IMR-90 (cell line): ENCODE data around the gene TMEM26. TPM values are rescaled to one million over a fixed set of nuclear protein-coding genes. Genes with fewer than 3 reads are reported as not detected.
A peak's percentile ranks its signal among the peaks of the same experiment; 100 is the strongest.

ENCODE experiments used
- ATAC-seq: fragments of 200-7000 bp; cut with Tn5 transposase; 2 replicates; pipeline ENCODE4 v1.9.1; 2020; ENCODE audit warnings: low read depth, mild to moderate bottlenecking, moderate library complexity
- BruUV-seq: library from RNA; stranded (reverse); fragments of 400-500 nt; replicated peaks from 2 replicates; lab custom pipeline; 2021; lab: Mats Ljungman, UMichigan
- CTCF ChIA-PET: fragments of 300-600 bp; formaldehyde crosslinking; extraction: SDS; loops from one replicate; lab custom pipeline; 2021; ENCODE audit warnings: antibody characterized with exemption; lab: Yijun Ruan, JAX
- POLR2A ChIA-PET: fragments of 300-600 bp; sonication (Branson Sonifier 250); formaldehyde crosslinking; loops from one replicate; lab custom pipeline; 2022; ENCODE audit warnings: antibody characterized with exemption; ENCODE audit not compliant: unreplicated experiment; lab: Charles Lee
- DNase-seq: peaks from one replicate; pipeline ENCODE4 v3.0.0; 2013
- H2AFZ ChIP-seq: replicated peaks from 2 replicates; pipeline ENCODE3; 2013; ENCODE audit warnings: low read length, mild to moderate bottlenecking; ENCODE audit not compliant: poor library complexity
- H2AK5ac ChIP-seq: 2 replicates; pipeline ENCODE4 v1.6.1; 2013; ENCODE audit warnings: low read depth, low read length, inconsistent platforms
- H2AK9ac ChIP-seq: replicated peaks from 2 replicates; pipeline ENCODE3; 2013; ENCODE audit warnings: mild to moderate bottlenecking, low read depth, low read length, moderate library complexity; ENCODE audit not compliant: poor library complexity
- H2BK120ac ChIP-seq: 2 replicates; pipeline ENCODE4 v1.6.1; 2013; ENCODE audit warnings: low read depth, low read length, inconsistent platforms
- H2BK15ac ChIP-seq: 3 replicates; pipeline ENCODE4 v1.6.1; 2013; ENCODE audit warnings: low read depth, low read length, inconsistent platforms
- H2BK20ac ChIP-seq: 2 replicates; pipeline ENCODE4 v1.6.1; 2013; ENCODE audit warnings: low read depth, mild to moderate bottlenecking, inconsistent platforms, low read length, moderate library complexity
- H2BK5ac ChIP-seq: 2 replicates; pipeline ENCODE4 v1.6.1; 2013; ENCODE audit warnings: mild to moderate bottlenecking, low read depth, low read length, inconsistent platforms; ENCODE audit not compliant: poor library complexity, severe bottlenecking
- H3K14ac ChIP-seq: replicated peaks from 2 replicates; pipeline ENCODE4 v1.6.1; 2013; ENCODE audit warnings: low read depth, low read length, inconsistent platforms
- H3K18ac ChIP-seq: 2 replicates; pipeline ENCODE4 v1.6.1; 2013; ENCODE audit warnings: low read depth, low read length, control low read depth
- H3K23ac ChIP-seq: 2 replicates; pipeline ENCODE4 v1.6.1; 2013; ENCODE audit warnings: low read depth, low read length, inconsistent platforms
- H3K27ac ChIP-seq: 2 replicates; pipeline ENCODE4 v1.5.1; 2013; ENCODE audit warnings: mild to moderate bottlenecking, control low read depth, low read length; ENCODE audit not compliant: insufficient read depth
- H3K27me3 ChIP-seq: 2 replicates; pipeline ENCODE4 v1.6.1; 2013; ENCODE audit warnings: low read length; ENCODE audit not compliant: control insufficient read depth, insufficient read depth
- H3K36me3 ChIP-seq: 2 replicates; pipeline ENCODE4 v1.6.1; 2013; ENCODE audit warnings: low read length, mixed read lengths; ENCODE audit not compliant: control insufficient read depth, insufficient read depth
- H3K4ac ChIP-seq: 2 replicates; pipeline ENCODE4 v1.6.1; 2013; ENCODE audit warnings: low read depth, low read length, inconsistent platforms
- H3K4me1 ChIP-seq: 2 replicates; pipeline ENCODE4 v1.6.1; 2013; ENCODE audit warnings: low read length, mixed read lengths; ENCODE audit not compliant: control insufficient read depth, insufficient read depth
- H3K4me2 ChIP-seq: 2 replicates; pipeline ENCODE4 v1.6.1; 2013; ENCODE audit warnings: low read depth, mild to moderate bottlenecking, control low read depth, low read length, moderate library complexity
- H3K4me3 ChIP-seq: 2 replicates; pipeline ENCODE4 v1.5.1; 2013; ENCODE audit warnings: low read depth, mild to moderate bottlenecking, control low read depth, low read length, moderate library complexity; ENCODE audit not compliant: insufficient read depth
- H3K56ac ChIP-seq: 2 replicates; pipeline ENCODE4 v1.6.1; 2013; ENCODE audit warnings: low read length, inconsistent platforms; ENCODE audit not compliant: insufficient read depth; ENCODE audit errors: extremely low read depth
- H3K79me1 ChIP-seq, 2 experiments: 2 replicates each; pipeline ENCODE4 v1.6.1; 2013; ENCODE audit warnings: low read length in 2 of 2, inconsistent platforms in 1 of 2, low read depth in 1 of 2
- H3K9ac ChIP-seq: 2 replicates; pipeline ENCODE4 v1.6.1; 2013; ENCODE audit warnings: low read depth, low read length, control low read depth
- H3K9me1 ChIP-seq: 2 replicates; pipeline ENCODE4 v1.6.1; 2013; ENCODE audit warnings: low read length, inconsistent platforms; ENCODE audit not compliant: insufficient read depth
- H3K9me3 ChIP-seq: 2 replicates; pipeline ENCODE4 v1.6.1; 2013; ENCODE audit warnings: low read length; ENCODE audit not compliant: control insufficient read depth, insufficient read depth
- H4K20me1 ChIP-seq: 2 replicates; pipeline ENCODE4 v1.6.1; 2013; ENCODE audit warnings: low read length, inconsistent platforms; ENCODE audit not compliant: insufficient read depth
- H4K5ac ChIP-seq: 2 replicates; pipeline ENCODE4 v1.6.1; 2013; ENCODE audit warnings: mild to moderate bottlenecking, low read depth, low read length, control low read depth
- H4K8ac ChIP-seq, 2 experiments: 2 replicates each; pipeline ENCODE4 v1.6.1; 2013; ENCODE audit warnings: low read depth in 2 of 2, low read length in 2 of 2, control low read depth in 1 of 2, inconsistent platforms in 1 of 2
- H4K91ac ChIP-seq: 2 replicates; pipeline ENCODE4 v1.6.1; 2013; ENCODE audit warnings: low read depth, low read length, inconsistent platforms; ENCODE audit not compliant: insufficient read depth
- BHLHE40 ChIP-seq: fragments of 150-350 bp; IDR thresholded peaks from 2 replicates; pipeline ENCODE4 v1.6.1; 2016; ENCODE audit warnings: mild to moderate bottlenecking, low read depth, low read length
- CEBPB ChIP-seq: IDR thresholded peaks from 2 replicates; pipeline ENCODE4 v1.6.1; 2012; ENCODE audit warnings: low read depth, low read length, improper control_type of control experiment
- WGBS, 2 experiments: methylation state at CpG; one replicate each; pipeline versions ENCODE4 v1.1.5 to v1.1.7; 2013; ENCODE audit warnings: missing lambda C conversion rate in 2 of 2; ENCODE audit not compliant: insufficient read length in 1 of 2; ENCODE audit errors: extremely low coverage in 2 of 2; 5-methylcytosine and 5-hydroxymethylcytosine counted together
- dilution Hi-C: fragments of 300-500 bp; cut with HindIII; formaldehyde crosslinking; loops from one replicate; pipeline ENCODE4 v1.14.3; 2018; ENCODE audit warnings: low sequenced_read_pairs; ENCODE audit not compliant: unreplicated experiment
- in situ Hi-C: fragments of 300-500 bp; cut with MboI; formaldehyde crosslinking; loops from 3 replicates; pipeline ENCODE4 v1.14.3; 2019; ENCODE audit warnings: low sequenced_read_pairs, inconsistent platforms, mixed read lengths
- intact Hi-C: fragments of 100-400 bp; cut with micrococcal nuclease; formaldehyde crosslinking; loops from 2 replicates; pipeline ENCODE4 v1.10.0; 2022
- polyA plus RNA-seq, 3 experiments: library from polyadenylated mRNA; depleted of rRNA; stranded (reverse); fragments of >200 nt; gene quantifications; 2 replicates each; pipeline ENCODE4 v1.2.3, GENCODE V29; 2012; ENCODE audit warnings: low replicate concordance in 1 of 3
- total RNA-seq: library from RNA; depleted of rRNA; stranded (reverse); fragments of >200 nt; gene quantifications from 2 replicates; pipeline ENCODE4 v1.2.3, GENCODE V29; 2012

TMEM26 gene
- total and polyA plus RNA-seq, 2 of the 4 experiments (the other 2 are of a cell fraction): 0.22 to 0.36 TPM

GRCh38 chr10:61376377-61376776 lies 76.8 kb downstream of the TMEM26 start:
- Histone ChIP-seq H3K14ac (no peak overlapping the region), H2AFZ (no peak overlapping the region), H4K5ac (no peak overlapping the region), H3K9ac (no peak overlapping the region), H3K4me2 (no peak overlapping the region), H4K91ac (no peak overlapping the region), H3K56ac (no peak overlapping the region), H4K8ac (no peak overlapping the region), H2BK15ac (no peak overlapping the region), H3K18ac (no peak overlapping the region), H3K36me3 (no peaks in the 10 kb centered on the region), H3K4me3 (no peak overlapping the region), H3K27ac (no peak overlapping the region), H3K9me1 (no peaks in the 10 kb centered on the region), H2AK5ac (no peak overlapping the region), H3K23ac (no peak overlapping the region), H2BK20ac (no peak overlapping the region), H3K79me1 (no peaks in the 10 kb centered on the region), H4K20me1 (no peaks in the 10 kb centered on the region), H2BK5ac (no peak overlapping the region), H3K27me3 (no peaks in the 10 kb centered on the region), H2BK120ac (no peak overlapping the region), H2AK9ac (no peak overlapping the region), H3K4me1 (no peaks in the 10 kb centered on the region), H3K4ac (no peak overlapping the region), H3K9me3 (no peaks in the 10 kb centered on the region; the same call in 1 of the 2 replicates)
- DNase-seq (no peak), ATAC-seq (no peak)
- CTCF ChIA-PET: no interaction called here
- WGBS, 2 experiments: no CpG with 5 or more reads among the region's 1 CpG
- dilution Hi-C loops (no loop called here), intact Hi-C loops (no loop called here), in situ Hi-C loops (no loop called here)
- BruUV-seq: no TSS peak
- POLR2A ChIA-PET: no interaction called here
- peak; percentile 83 for TF ChIP-seq CEBPB
- TF ChIP-seq BHLHE40: no peak
